Ascending aorta (tissue), 2 donors: ENCODE measurements around the gene EHD4. TPM values are rescaled to one million over a fixed set of nuclear protein-coding genes. Genes with fewer than 3 reads are reported as not detected.

ENCODE experiments used
- DNase-seq, 2 donors: peaks; one replicate each; pipeline ENCODE4 v3.0.0-alpha.2; 2019; ENCODE audit warnings: low spot score in 2 of 2
- H3K27ac ChIP-seq, 2 donors: fragments of 200-600 bp; sonication (generic); one replicate each; pipeline ENCODE4 v1.5.1; 2016 to 2017; ENCODE audit warnings: mild to moderate bottlenecking in 1 of 2
- H3K27me3 ChIP-seq: fragments of 200-600 bp; sonication (generic); one replicate; pipeline ENCODE4 v1.5.1; 2017
- H3K36me3 ChIP-seq, 2 donors: fragments of 200-600 bp; sonication (generic); one replicate each; pipeline ENCODE4 v1.5.1; 2016
- H3K4me1 ChIP-seq, 2 donors: fragments of 200-600 bp; sonication (generic); one replicate each; pipeline ENCODE4 v1.5.1; 2016 to 2017; ENCODE audit warnings: mild to moderate bottlenecking in 1 of 2
- H3K4me3 ChIP-seq, 2 donors: fragments of 200-600 bp; sonication (generic); one replicate each; pipeline ENCODE4 v1.5.1; 2016 to 2017; ENCODE audit warnings: mild to moderate bottlenecking in 1 of 2
- H3K9me3 ChIP-seq, 2 donors: fragments of 200-600 bp; sonication (generic); one replicate each; pipeline ENCODE4 v1.5.1; 2016
- CTCF ChIP-seq, 3 experiments: fragments of 200-600 bp in 2 of 3; fragments of 450-650 bp in 1 of 3; sonication (generic) in 2 of 3; IDR thresholded peaks; one replicate each; pipeline ENCODE4 v1.5.1; 2016 to 2019; ENCODE audit warnings: antibody characterized with exemption in 3 of 3, mild to moderate bottlenecking in 1 of 3, moderate library complexity in 1 of 3
- intact Hi-C: fragments of 100-400 bp; cut with DNase I; formaldehyde crosslinking; loops from one replicate; pipeline ENCODE4 v1.15.1; 2023
- total RNA-seq: library from RNA; depleted of rRNA; stranded (reverse); fragments of >200 nt; gene quantifications from one replicate; pipeline ENCODE4 v1.1.0, GENCODE V29; 2016

EHD4 gene
- total RNA-seq, 1 donor from 2014 or later, result 70.4 TPM

- no peaks in the 10 kb centered on the region for H3K9me3 ChIP-seq
- H3K27me3 ChIP-seq, result no peaks in the 10 kb centered on the region
- no peaks in the 10 kb centered on the region for H3K36me3 ChIP-seq
- H3K4me1 ChIP-seq, result peaks cover 0 to 4% of the 10 kb centered on the region in 2 donors
- intact Hi-C loops, result no loop called here
- TF ChIP-seq CTCF (IDR thresholded peaks at IDR 0.05), result no peak
- H3K27ac ChIP-seq, result peak overlapping the region in 1 of 2 donors; percentile 49
- peak in 1 of 2 donors; percentile 73 for DNase-seq
- no peak overlapping the region for H3K4me3 ChIP-seq
Observed at GRCh38 chr15:41985236-41986160, 13.1 kb upstream of the EHD4 start.

- DNase-seq, result peak in 1 of 2 donors; percentile 54
- intact Hi-C loops, result no loop called here
- H3K27ac ChIP-seq, result peak overlapping the region in 1 of 2 donors; percentile 49
Observed at GRCh38 chr15:41984622-41985021, 12.3 kb upstream of the EHD4 start.

GRCh38 chr15:41983621-41984571 is 11.5 kb upstream of the EHD4 start:
- H3K27ac ChIP-seq, result no peak overlapping the region
- H3K4me1 ChIP-seq, result peaks cover 0 to 4% of the 10 kb centered on the region in 2 donors
- no peaks in the 10 kb centered on the region for H3K9me3 ChIP-seq
- H3K27me3 ChIP-seq, result no peaks in the 10 kb centered on the region
- H3K4me3 ChIP-seq, result no peak overlapping the region
- no peak for TF ChIP-seq CTCF (IDR thresholded peaks at IDR 0.05)
- intact Hi-C loops, result no loop called here
- H3K36me3 ChIP-seq, result no peaks in the 10 kb centered on the region
- DNase-seq, result peak in 1 of 2 donors; percentile 52

More at GRCh38 chr15:41984622-41985021, 12.3 kb upstream of the EHD4 start:
- Histone ChIP-seq H3K4me3 (no peak overlapping the region), H3K4me1 (peaks cover 0 to 4% of the 10 kb centered on the region in 2 donors), H3K36me3 (no peaks in the 10 kb centered on the region), H3K9me3 (no peaks in the 10 kb centered on the region), H3K27me3 (no peaks in the 10 kb centered on the region)
- TF ChIP-seq CTCF (IDR thresholded peaks at IDR 0.05), result no peak

- no peaks in the 10 kb centered on the region for H3K9me3 ChIP-seq
- H3K27me3 ChIP-seq, result no peaks in the 10 kb centered on the region
- no peak for TF ChIP-seq CTCF (IDR thresholded peaks at IDR 0.05)
- peak in 1 of 2 donors; percentile 34 for DNase-seq
- H3K36me3 ChIP-seq, result no peaks in the 10 kb centered on the region
- H3K4me1 ChIP-seq, result peaks cover 0 to 4% of the 10 kb centered on the region in 2 donors
- intact Hi-C loops, result no loop called here
- no peak overlapping the region for H3K4me3 ChIP-seq
- H3K27ac ChIP-seq, result no peak overlapping the region
Observed at GRCh38 chr15:41983221-41983620, 10.9 kb upstream of the EHD4 start.

GRCh38 chr15:41982133-41982930 is 10.0 kb upstream of the EHD4 start:
- no peak overlapping the region for H3K27ac ChIP-seq
- H3K4me1 ChIP-seq, result peaks cover 0 to 4% of the 10 kb centered on the region in 2 donors
- no peaks in the 10 kb centered on the region for H3K36me3 ChIP-seq
- H3K27me3 ChIP-seq, result no peaks in the 10 kb centered on the region
- no peaks in the 10 kb centered on the region for H3K9me3 ChIP-seq
- H3K4me3 ChIP-seq, result no peak overlapping the region
- intact Hi-C loops, result no loop called here
- TF ChIP-seq CTCF (IDR thresholded peaks at IDR 0.05), result no peak
- DNase-seq, result peak in 1 of 2 donors; percentile 46
